IMR-90 (cell line): ENCODE results near the gene MUC5B. TPM values are rescaled to one million over a fixed set of nuclear protein-coding genes. Genes with fewer than 3 reads are reported as not detected.

Source experiments
- ATAC-seq: fragments of 200-7000 bp; cut with Tn5 transposase; 2 replicates; pipeline ENCODE4 v1.9.1; 2020; ENCODE audit warnings: low read depth, mild to moderate bottlenecking, moderate library complexity
- BruUV-seq: library from RNA; stranded (reverse); fragments of 400-500 nt; replicated peaks from 2 replicates; lab custom pipeline; 2021; lab: Mats Ljungman, UMichigan
- CTCF ChIA-PET: fragments of 300-600 bp; formaldehyde crosslinking; extraction: SDS; loops from one replicate; lab custom pipeline; 2021; ENCODE audit warnings: antibody characterized with exemption; lab: Yijun Ruan, JAX
- POLR2A ChIA-PET: fragments of 300-600 bp; sonication (Branson Sonifier 250); formaldehyde crosslinking; loops from one replicate; lab custom pipeline; 2022; ENCODE audit warnings: antibody characterized with exemption; ENCODE audit not compliant: unreplicated experiment; lab: Charles Lee
- DNase-seq: peaks from one replicate; pipeline ENCODE4 v3.0.0; 2013
- H2AFZ ChIP-seq: replicated peaks from 2 replicates; pipeline ENCODE3; 2013; ENCODE audit warnings: low read length, mild to moderate bottlenecking; ENCODE audit not compliant: poor library complexity
- H2AK5ac ChIP-seq: 2 replicates; pipeline ENCODE4 v1.6.1; 2013; ENCODE audit warnings: low read depth, low read length, inconsistent platforms
- H2AK9ac ChIP-seq: replicated peaks from 2 replicates; pipeline ENCODE3; 2013; ENCODE audit warnings: mild to moderate bottlenecking, low read depth, low read length, moderate library complexity; ENCODE audit not compliant: poor library complexity
- H2BK120ac ChIP-seq: 2 replicates; pipeline ENCODE4 v1.6.1; 2013; ENCODE audit warnings: low read depth, low read length, inconsistent platforms
- H2BK15ac ChIP-seq: 3 replicates; pipeline ENCODE4 v1.6.1; 2013; ENCODE audit warnings: low read depth, low read length, inconsistent platforms
- H2BK20ac ChIP-seq: 2 replicates; pipeline ENCODE4 v1.6.1; 2013; ENCODE audit warnings: low read depth, mild to moderate bottlenecking, inconsistent platforms, low read length, moderate library complexity
- H2BK5ac ChIP-seq: 2 replicates; pipeline ENCODE4 v1.6.1; 2013; ENCODE audit warnings: mild to moderate bottlenecking, low read depth, low read length, inconsistent platforms; ENCODE audit not compliant: poor library complexity, severe bottlenecking
- H3K14ac ChIP-seq: replicated peaks from 2 replicates; pipeline ENCODE4 v1.6.1; 2013; ENCODE audit warnings: low read depth, low read length, inconsistent platforms
- H3K18ac ChIP-seq: 2 replicates; pipeline ENCODE4 v1.6.1; 2013; ENCODE audit warnings: low read depth, low read length, control low read depth
- H3K23ac ChIP-seq: 2 replicates; pipeline ENCODE4 v1.6.1; 2013; ENCODE audit warnings: low read depth, low read length, inconsistent platforms
- H3K27ac ChIP-seq: 2 replicates; pipeline ENCODE4 v1.5.1; 2013; ENCODE audit warnings: mild to moderate bottlenecking, control low read depth, low read length; ENCODE audit not compliant: insufficient read depth
- H3K27me3 ChIP-seq: 2 replicates; pipeline ENCODE4 v1.6.1; 2013; ENCODE audit warnings: low read length; ENCODE audit not compliant: control insufficient read depth, insufficient read depth
- H3K36me3 ChIP-seq: 2 replicates; pipeline ENCODE4 v1.6.1; 2013; ENCODE audit warnings: low read length, mixed read lengths; ENCODE audit not compliant: control insufficient read depth, insufficient read depth
- H3K4ac ChIP-seq: 2 replicates; pipeline ENCODE4 v1.6.1; 2013; ENCODE audit warnings: low read depth, low read length, inconsistent platforms
- H3K4me1 ChIP-seq: 2 replicates; pipeline ENCODE4 v1.6.1; 2013; ENCODE audit warnings: low read length, mixed read lengths; ENCODE audit not compliant: control insufficient read depth, insufficient read depth
- H3K4me2 ChIP-seq: 2 replicates; pipeline ENCODE4 v1.6.1; 2013; ENCODE audit warnings: low read depth, mild to moderate bottlenecking, control low read depth, low read length, moderate library complexity
- H3K4me3 ChIP-seq: 2 replicates; pipeline ENCODE4 v1.5.1; 2013; ENCODE audit warnings: low read depth, mild to moderate bottlenecking, control low read depth, low read length, moderate library complexity; ENCODE audit not compliant: insufficient read depth
- H3K56ac ChIP-seq: 2 replicates; pipeline ENCODE4 v1.6.1; 2013; ENCODE audit warnings: low read length, inconsistent platforms; ENCODE audit not compliant: insufficient read depth; ENCODE audit errors: extremely low read depth
- H3K79me1 ChIP-seq, 2 experiments: 2 replicates each; pipeline ENCODE4 v1.6.1; 2013; ENCODE audit warnings: low read length in 2 of 2, inconsistent platforms in 1 of 2, low read depth in 1 of 2
- H3K9ac ChIP-seq: 2 replicates; pipeline ENCODE4 v1.6.1; 2013; ENCODE audit warnings: low read depth, low read length, control low read depth
- H3K9me1 ChIP-seq: 2 replicates; pipeline ENCODE4 v1.6.1; 2013; ENCODE audit warnings: low read length, inconsistent platforms; ENCODE audit not compliant: insufficient read depth
- H3K9me3 ChIP-seq: 2 replicates; pipeline ENCODE4 v1.6.1; 2013; ENCODE audit warnings: low read length; ENCODE audit not compliant: control insufficient read depth, insufficient read depth
- H4K20me1 ChIP-seq: 2 replicates; pipeline ENCODE4 v1.6.1; 2013; ENCODE audit warnings: low read length, inconsistent platforms; ENCODE audit not compliant: insufficient read depth
- H4K5ac ChIP-seq: 2 replicates; pipeline ENCODE4 v1.6.1; 2013; ENCODE audit warnings: mild to moderate bottlenecking, low read depth, low read length, control low read depth
- H4K8ac ChIP-seq, 2 experiments: 2 replicates each; pipeline ENCODE4 v1.6.1; 2013; ENCODE audit warnings: low read depth in 2 of 2, low read length in 2 of 2, control low read depth in 1 of 2, inconsistent platforms in 1 of 2
- H4K91ac ChIP-seq: 2 replicates; pipeline ENCODE4 v1.6.1; 2013; ENCODE audit warnings: low read depth, low read length, inconsistent platforms; ENCODE audit not compliant: insufficient read depth
- BHLHE40 ChIP-seq: fragments of 150-350 bp; IDR thresholded peaks from 2 replicates; pipeline ENCODE4 v1.6.1; 2016; ENCODE audit warnings: mild to moderate bottlenecking, low read depth, low read length
- CHD1 ChIP-seq: IDR thresholded peaks from 2 replicates; pipeline ENCODE4 v1.6.1; 2012; ENCODE audit warnings: low read depth, low read length, improper control_type of control experiment
- ELK1 ChIP-seq: fragments of 150-350 bp; IDR thresholded peaks from 2 replicates; pipeline ENCODE4 v1.6.1; 2016; ENCODE audit warnings: low read depth, mild to moderate bottlenecking, low read length, moderate library complexity, borderline replicate concordance
- FOS ChIP-seq: fragments of 150-350 bp; IDR thresholded peaks from 2 replicates; pipeline ENCODE4 v1.6.1; 2016; ENCODE audit warnings: low read depth, low read length
- MAFK ChIP-seq: IDR thresholded peaks from 2 replicates; pipeline ENCODE4 v1.6.1; 2012; ENCODE audit warnings: low read depth, low read length, improper control_type of control experiment
- MAZ ChIP-seq: IDR thresholded peaks from 2 replicates; pipeline ENCODE4 v1.6.1; 2012; ENCODE audit warnings: low read depth, mild to moderate bottlenecking, low read length, improper control_type of control experiment, moderate library complexity, borderline replicate concordance
- MXI1 ChIP-seq: IDR thresholded peaks from 2 replicates; pipeline ENCODE4 v1.6.1; 2012; ENCODE audit warnings: low read depth, mild to moderate bottlenecking, low read length, moderate library complexity, borderline replicate concordance
- NFE2L2 ChIP-seq: fragments of 150-350 bp; IDR thresholded peaks from 2 replicates; pipeline ENCODE4 v1.6.1; 2016; ENCODE audit warnings: low read depth, mild to moderate bottlenecking, low read length
- POLR2A ChIP-seq: IDR thresholded peaks from 2 replicates; pipeline ENCODE4 v1.6.1; 2012; ENCODE audit warnings: mild to moderate bottlenecking, low read depth, low read length
- RAD21 ChIP-seq: IDR thresholded peaks from 2 replicates; pipeline ENCODE4 v1.6.1; 2012; ENCODE audit warnings: low read length, improper control_type of control experiment
- RCOR1 ChIP-seq: IDR thresholded peaks from 2 replicates; pipeline ENCODE4 v1.6.1; 2012; ENCODE audit warnings: mild to moderate bottlenecking, low read length, improper control_type of control experiment; ENCODE audit not compliant: insufficient replicate concordance
- RFX5 ChIP-seq: IDR thresholded peaks from 2 replicates; pipeline ENCODE4 v1.8.0; 2012; ENCODE audit warnings: low read depth, mild to moderate bottlenecking, low read length, moderate library complexity
- SMC3 ChIP-seq: fragments of 150-350 bp; IDR thresholded peaks from 2 replicates; pipeline ENCODE4 v1.6.1; 2016; ENCODE audit warnings: low read depth, mild to moderate bottlenecking, antibody characterized with exemption, low read length, moderate library complexity
- USF2 ChIP-seq: fragments of 150-350 bp; IDR thresholded peaks from 2 replicates; pipeline ENCODE4 v1.6.1; 2017; ENCODE audit warnings: mild to moderate bottlenecking, antibody characterized with exemption, low read length, low read depth
- WGBS, 2 experiments: methylation state at CpG; one replicate each; pipeline versions ENCODE4 v1.1.5 to v1.1.7; 2013; ENCODE audit warnings: missing lambda C conversion rate in 2 of 2; ENCODE audit not compliant: insufficient read length in 1 of 2; ENCODE audit errors: extremely low coverage in 2 of 2; 5-methylcytosine and 5-hydroxymethylcytosine counted together
- dilution Hi-C: fragments of 300-500 bp; cut with HindIII; formaldehyde crosslinking; loops from one replicate; pipeline ENCODE4 v1.14.3; 2018; ENCODE audit warnings: low sequenced_read_pairs; ENCODE audit not compliant: unreplicated experiment
- in situ Hi-C: fragments of 300-500 bp; cut with MboI; formaldehyde crosslinking; loops from 3 replicates; pipeline ENCODE4 v1.14.3; 2019; ENCODE audit warnings: low sequenced_read_pairs, inconsistent platforms, mixed read lengths
- intact Hi-C: fragments of 100-400 bp; cut with micrococcal nuclease; formaldehyde crosslinking; loops from 2 replicates; pipeline ENCODE4 v1.10.0; 2022
- polyA plus RNA-seq, 3 experiments: library from polyadenylated mRNA; depleted of rRNA; stranded (reverse); fragments of >200 nt; gene quantifications; 2 replicates each; pipeline ENCODE4 v1.2.3, GENCODE V29; 2012; ENCODE audit warnings: low replicate concordance in 1 of 3
- total RNA-seq: library from RNA; depleted of rRNA; stranded (reverse); fragments of >200 nt; gene quantifications from 2 replicates; pipeline ENCODE4 v1.2.3, GENCODE V29; 2012

The MUC5B gene
- total and polyA plus RNA-seq, 2 of the 4 experiments (the other 2 are of a cell fraction) = not detected

- intact Hi-C loops = no loop called here
Observed at GRCh38 chr11:1295591-1295990, 72.7 kb downstream of the MUC5B start.

More at GRCh38 chr11:1295591-1295990, 72.7 kb downstream of the MUC5B start:
- peaks cover 30% of the 10 kb centered on the region for H3K36me3 ChIP-seq
- no peaks in the 10 kb centered on the region; the same call in none of the 2 replicates for H3K9me1 ChIP-seq
- H3K27ac ChIP-seq = no peak overlapping the region
- H2BK15ac ChIP-seq = no peak overlapping the region
- ChIA-PET POLR2A (no interaction called here), CTCF (no interaction called here)
- no TSS peak for BruUV-seq
- TF ChIP-seq NFE2L2 (no peak), POLR2A (no peak), RAD21 (no peak), ELK1 (no peak), MXI1 (no peak), FOS (no peak), RCOR1 (no peak), MAFK (no peak), RFX5 (no peak), USF2 (no peak), MAZ (no peak), BHLHE40 (no peak), SMC3 (no peak), CHD1 (no peak)
- peaks cover 6% of the 10 kb centered on the region for H3K4me1 ChIP-seq
- peaks cover 12 to 73% of the 10 kb centered on the region in 2 experiments; a peak in 3 of 4 replicates for H3K79me1 ChIP-seq
- peaks cover 51% of the 10 kb centered on the region for H4K20me1 ChIP-seq
- in situ Hi-C loops = no loop called here
- H3K4ac ChIP-seq = no peak overlapping the region
- H3K23ac ChIP-seq = no peak overlapping the region
- DNase-seq = no peak
- H4K8ac ChIP-seq = no peak overlapping the region
- no peak overlapping the region for H3K4me3 ChIP-seq
- H3K14ac ChIP-seq = no peak overlapping the region
- no peak overlapping the region for H2AK5ac ChIP-seq
- H3K18ac ChIP-seq = no peak overlapping the region
- no peak overlapping the region for H3K9ac ChIP-seq
- dilution Hi-C loops = no loop called here
- H3K56ac ChIP-seq = no peak overlapping the region
- no peaks in the 10 kb centered on the region for H3K9me3 ChIP-seq
- 94% methylated on average over 10 of the region's 23 CpGs; no CpG with 5 or more reads in 1 of the 2 experiments for WGBS, 2 experiments
- no peak overlapping the region for H2BK120ac ChIP-seq
- H2AFZ ChIP-seq = no peak overlapping the region
- no peak overlapping the region for H2BK5ac ChIP-seq
- no peak overlapping the region for H4K5ac ChIP-seq
- no peak for ATAC-seq
- H2BK20ac ChIP-seq = no peak overlapping the region
- no peak overlapping the region for H3K4me2 ChIP-seq
- no peak overlapping the region for H2AK9ac ChIP-seq
- no peak overlapping the region for H4K91ac ChIP-seq
- H3K27me3 ChIP-seq = no peaks in the 10 kb centered on the region
